Measurements from ENCODE around the gene QARS1. TPM values are rescaled to one million over a fixed set of nuclear protein-coding genes. Genes with fewer than 3 reads are reported as not detected.

QARS1 gene
- total and polyA plus RNA-seq, 12 donors: 120 to 369 (median 206) TPM

DNA sequence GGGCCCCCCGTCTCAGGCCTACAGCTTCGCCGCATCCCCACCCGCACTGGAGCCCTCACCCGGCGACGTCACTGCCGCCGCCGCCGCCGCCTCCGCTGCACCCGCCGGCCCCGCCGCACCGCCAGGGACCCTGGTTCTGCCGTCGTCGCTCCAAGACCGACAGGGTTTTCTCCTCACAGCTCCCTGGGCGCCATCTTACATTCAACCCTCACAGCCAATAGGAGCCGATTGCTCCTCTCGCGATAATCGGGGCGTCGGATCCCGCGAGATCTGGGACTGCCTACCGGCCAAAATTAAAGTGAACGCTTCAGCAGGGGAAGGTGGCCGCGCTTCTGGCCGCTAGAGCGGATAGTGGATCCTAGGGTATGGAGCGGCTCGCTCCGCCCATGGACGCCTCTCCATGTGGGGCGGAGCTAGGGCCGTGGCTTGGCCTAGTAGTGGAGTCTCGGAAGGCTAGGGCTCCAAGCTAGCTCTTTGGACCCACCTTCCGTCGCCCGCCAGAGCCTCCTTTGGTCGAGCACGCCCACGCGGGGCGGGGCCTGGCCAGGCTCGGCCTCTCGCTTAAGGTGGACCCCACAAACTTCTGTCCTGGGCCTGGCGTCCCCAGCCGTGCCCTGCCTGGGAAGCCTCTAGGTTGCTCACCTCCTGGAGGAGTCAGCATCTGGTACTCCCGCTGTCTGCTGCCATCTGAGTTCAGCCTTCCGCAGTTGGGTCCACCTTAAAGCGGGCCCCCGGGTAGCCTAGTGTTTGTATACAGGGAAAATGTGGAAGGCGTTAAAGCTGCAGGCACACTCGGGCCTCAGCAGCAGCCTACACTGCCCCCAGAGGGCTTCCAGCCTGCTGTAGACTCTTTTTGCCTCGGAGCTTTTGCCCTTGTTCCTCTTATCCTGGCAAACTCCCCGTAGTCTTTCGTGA, 10.4 kb downstream of the QARS1 start, which contains the start of gene QRICH1:
TSS of gene QRICH1 (minus strand) at position 219 of the 915 bp plus-strand sequence. CDS start 17,054 bp downstream, outside the sequence.
- intact Hi-C loops (cut with DNase I): loop anchor here in 6 of 10 donors (1.0 to 10.0 kb wide), 6 partner anchors 10 to 107 kb away; partner anchors contain the start of genes LAMB2 (in 2 of the 6), CCDC71 (in 1 of the 6), KLHDC8B (in 1 of the 6) and P4HTM (in 1 of the 6)
- Histone ChIP-seq H3K4me3 (peak within 1 kb of the TSS; percentile 71 to 99 (median 90)), H3K27ac (peak within 1 kb of the TSS; percentile 84 to 98 (median 94)), H3K9me3 (no peaks in the 10 kb centered on the region), H3K27me3 (no peaks in the 10 kb centered on the region), H3K4me1 (peaks cover 17 to 64% (median 48%) of the 10 kb centered on the region in 9 donors), H3K36me3 (peaks cover 0 to 62% (median 27%) of the 10 kb centered on the region in 9 donors)
- ATAC-seq: peak; percentile 90 to 96 (median 94)
- TF ChIP-seq, protein P1, sequence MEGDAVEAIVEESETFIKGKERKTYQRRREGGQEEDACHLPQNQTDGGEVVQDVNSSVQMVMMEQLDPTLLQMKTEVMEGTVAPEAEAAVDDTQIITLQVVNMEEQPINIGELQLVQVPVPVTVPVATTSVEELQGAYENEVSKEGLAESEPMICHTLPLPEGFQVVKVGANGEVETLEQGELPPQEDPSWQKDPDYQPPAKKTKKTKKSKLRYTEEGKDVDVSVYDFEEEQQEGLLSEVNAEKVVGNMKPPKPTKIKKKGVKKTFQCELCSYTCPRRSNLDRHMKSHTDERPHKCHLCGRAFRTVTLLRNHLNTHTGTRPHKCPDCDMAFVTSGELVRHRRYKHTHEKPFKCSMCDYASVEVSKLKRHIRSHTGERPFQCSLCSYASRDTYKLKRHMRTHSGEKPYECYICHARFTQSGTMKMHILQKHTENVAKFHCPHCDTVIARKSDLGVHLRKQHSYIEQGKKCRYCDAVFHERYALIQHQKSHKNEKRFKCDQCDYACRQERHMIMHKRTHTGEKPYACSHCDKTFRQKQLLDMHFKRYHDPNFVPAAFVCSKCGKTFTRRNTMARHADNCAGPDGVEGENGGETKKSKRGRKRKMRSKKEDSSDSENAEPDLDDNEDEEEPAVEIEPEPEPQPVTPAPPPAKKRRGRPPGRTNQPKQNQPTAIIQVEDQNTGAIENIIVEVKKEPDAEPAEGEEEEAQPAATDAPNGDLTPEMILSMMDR (IDR thresholded peaks at IDR 0.05): peak; percentile 28 to 72 (median 54)
- DNase-seq: peak; percentile 96 to 98
- 0 to 1% methylated on average over 64 to 65 of the region's 65 CpGs for WGBS, 2 donors

DNA sequence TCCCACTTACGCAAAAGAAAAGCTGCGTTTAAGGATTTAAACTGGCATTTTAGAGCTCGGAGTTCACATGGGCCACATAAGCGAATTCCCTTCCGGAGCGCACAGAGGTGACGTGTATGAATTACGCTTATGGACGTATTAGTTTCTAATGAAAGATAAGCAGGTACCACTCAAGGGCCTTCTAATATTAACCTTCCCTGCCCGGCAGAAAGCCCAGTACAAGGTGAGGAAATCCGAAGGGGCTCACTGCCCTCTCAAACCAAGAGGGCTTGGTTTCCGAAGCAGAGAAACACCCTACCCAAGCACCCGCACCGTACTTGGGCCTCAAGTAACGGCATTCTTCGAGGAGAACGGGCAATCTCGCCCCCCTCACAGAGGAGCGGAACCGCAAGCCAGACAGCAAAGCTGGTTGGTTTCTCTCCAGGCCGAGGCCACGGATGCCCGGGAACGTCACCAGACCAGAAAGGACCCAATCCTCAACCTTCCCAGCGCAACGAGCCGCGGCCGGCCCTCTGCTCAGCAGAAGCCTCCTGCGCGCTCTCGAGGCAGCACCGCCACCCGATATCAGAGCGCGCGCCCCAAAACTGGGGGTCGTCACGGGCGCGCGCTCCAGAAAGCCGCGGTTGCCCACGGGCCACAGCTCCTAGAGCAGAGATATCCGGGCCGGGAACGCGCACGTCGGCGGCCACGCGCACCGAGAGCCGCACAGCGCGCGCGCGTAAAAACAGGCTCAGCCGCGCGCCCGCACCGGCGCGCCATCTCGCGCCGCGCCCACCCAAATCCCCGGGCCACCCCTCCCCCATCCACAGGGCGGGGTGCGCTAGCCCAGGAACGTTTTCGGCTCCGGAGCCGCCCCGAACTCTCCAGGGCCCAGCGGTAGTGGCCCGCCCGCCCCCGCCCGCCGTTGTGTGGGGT, 11.4 kb downstream of the QARS1 start:
- H3K9me3 ChIP-seq: no peaks in the 10 kb centered on the region
- peak overlapping the region; percentile 71 to 99 (median 90) for H3K4me3 ChIP-seq
- peak; percentile 80 to 81 for DNase-seq
- TF ChIP-seq, protein P1 (IDR thresholded peaks at IDR 0.05): no peak
- peak overlapping the region; percentile 84 to 98 (median 94) for H3K27ac ChIP-seq
- no peaks in the 10 kb centered on the region for H3K27me3 ChIP-seq
- peaks cover 16 to 62% (median 51%) of the 10 kb centered on the region in 9 donors for H3K4me1 ChIP-seq
- peaks cover 0 to 53% (median 18%) of the 10 kb centered on the region in 9 donors for H3K36me3 ChIP-seq
- ATAC-seq: peak; percentile 37 to 71 (median 49)
- WGBS, 2 donors: 0 to 1% methylated on average over 85 to 86 of the region's 86 CpGs
- intact Hi-C loops (cut with DNase I): loop anchor here in 4 of 10 donors (5.0 to 10.0 kb wide), 3 partner anchors 39 to 106 kb away; partner anchors contain the start of genes LAMB2 (in 2 of the 4) and P4HTM (in 1 of the 4)

DNA sequence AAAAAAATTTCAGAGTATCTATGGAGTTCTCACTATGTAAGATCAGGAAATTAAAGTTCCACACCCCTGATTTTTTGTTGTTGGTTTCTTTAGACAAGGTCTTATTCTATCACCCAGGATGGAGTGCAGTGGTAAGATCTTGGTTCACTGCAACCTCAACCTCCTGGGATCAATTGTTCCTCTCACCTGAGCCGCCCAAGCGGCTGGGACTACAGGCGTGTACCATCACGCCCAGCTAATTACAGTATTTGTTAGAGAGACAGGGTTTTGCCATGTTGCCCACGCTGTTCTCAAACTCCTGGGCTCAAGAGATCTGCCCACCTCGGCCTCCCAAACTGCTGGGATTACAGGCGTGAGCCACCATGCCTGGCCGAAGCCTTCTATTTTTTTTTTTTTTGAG, 23.1 kb downstream of the QARS1 start:
- TF ChIP-seq, protein P1 (IDR thresholded peaks at IDR 0.05): no peak
- intact Hi-C loops (cut with DNase I): no loop called here
- no peaks in the 10 kb centered on the region for H3K9me3 ChIP-seq
- H3K4me1 ChIP-seq: peaks cover 0 to 26% (median 0%) of the 10 kb centered on the region in 9 donors
- H3K27ac ChIP-seq: no peak overlapping the region
- peaks cover 0 to 72% (median 9%) of the 10 kb centered on the region in 9 donors for H3K36me3 ChIP-seq
- 97% methylated on average over 8 of the region's 8 CpGs for WGBS, 2 donors
- DNase-seq (no peak), ATAC-seq (no peak)
- no peak overlapping the region for H3K4me3 ChIP-seq
- H3K27me3 ChIP-seq: no peaks in the 10 kb centered on the region

Measured in heart right ventricle (tissue), 16 donors.